ENCODE results near the gene DDX47. TPM values are rescaled to one million over a fixed set of nuclear protein-coding genes. Genes with fewer than 3 reads are reported as not detected.

Gene DDX47
- total and polyA plus RNA-seq, 10 of the 15 experiments (the other 5 are each of a cell fraction or from before 2014, with no cell fraction given): 84.8 to 266 (median 120) TPM

DNA sequence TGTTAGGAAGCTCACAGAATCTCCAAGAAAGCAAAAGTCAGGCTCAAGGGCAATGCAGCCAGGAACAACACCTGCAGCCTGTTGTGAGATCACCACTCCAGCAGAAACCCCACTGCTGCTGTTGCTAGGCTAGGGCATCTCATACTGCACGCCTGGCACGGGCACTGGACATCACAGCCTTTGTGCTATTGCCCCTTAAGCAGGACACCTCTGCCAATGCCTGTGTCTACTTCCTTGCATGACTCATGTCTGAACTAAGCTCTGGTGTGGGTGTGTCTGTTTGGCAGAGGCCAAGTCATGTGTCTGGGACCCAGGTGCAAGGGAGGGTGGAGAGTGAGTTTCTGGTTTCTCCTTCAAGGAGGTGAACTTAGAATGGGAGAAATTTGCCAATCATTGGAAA, 10.0 kb upstream of the DDX47 start (continued):
- TF ChIP-seq, protein P1, sequence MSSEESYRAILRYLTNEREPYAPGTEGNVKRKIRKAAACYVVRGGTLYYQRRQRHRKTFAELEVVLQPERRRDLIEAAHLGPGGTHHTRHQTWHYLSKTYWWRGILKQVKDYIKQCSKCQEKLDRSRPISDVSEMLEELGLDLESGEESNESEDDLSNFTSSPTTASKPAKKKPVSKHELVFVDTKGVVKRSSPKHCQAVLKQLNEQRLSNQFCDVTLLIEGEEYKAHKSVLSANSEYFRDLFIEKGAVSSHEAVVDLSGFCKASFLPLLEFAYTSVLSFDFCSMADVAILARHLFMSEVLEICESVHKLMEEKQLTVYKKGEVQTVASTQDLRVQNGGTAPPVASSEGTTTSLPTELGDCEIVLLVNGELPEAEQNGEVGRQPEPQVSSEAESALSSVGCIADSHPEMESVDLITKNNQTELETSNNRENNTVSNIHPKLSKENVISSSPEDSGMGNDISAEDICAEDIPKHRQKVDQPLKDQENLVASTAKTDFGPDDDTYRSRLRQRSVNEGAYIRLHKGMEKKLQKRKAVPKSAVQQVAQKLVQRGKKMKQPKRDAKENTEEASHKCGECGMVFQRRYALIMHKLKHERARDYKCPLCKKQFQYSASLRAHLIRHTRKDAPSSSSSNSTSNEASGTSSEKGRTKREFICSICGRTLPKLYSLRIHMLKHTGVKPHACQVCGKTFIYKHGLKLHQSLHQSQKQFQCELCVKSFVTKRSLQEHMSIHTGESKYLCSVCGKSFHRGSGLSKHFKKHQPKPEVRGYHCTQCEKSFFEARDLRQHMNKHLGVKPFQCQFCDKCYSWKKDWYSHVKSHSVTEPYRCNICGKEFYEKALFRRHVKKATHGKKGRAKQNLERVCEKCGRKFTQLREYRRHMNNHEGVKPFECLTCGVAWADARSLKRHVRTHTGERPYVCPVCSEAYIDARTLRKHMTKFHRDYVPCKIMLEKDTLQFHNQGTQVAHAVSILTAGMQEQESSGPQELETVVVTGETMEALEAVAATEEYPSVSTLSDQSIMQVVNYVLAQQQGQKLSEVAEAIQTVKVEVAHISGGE (CRISPR knock-in tag; IDR thresholded peaks at IDR 0.05): no peak
- TF ChIP-seq HDGF (IDR thresholded peaks at IDR 0.05) (no peak), WRNIP1 (IDR thresholded peaks at IDR 0.05; ENCODE audit: borderline replicate concordance, low read depth, low read length) (no peak), EP300 (IDR thresholded peaks at IDR 0.05; ENCODE audit: borderline replicate concordance in 1 of 2, control insufficient read depth in 1 of 2, low read depth in 2 of 2, low read length in 2 of 2) (peak in 1 of 2 experiments; percentile 61; a peak in 2 of 4 replicates), EED (IDR thresholded peaks at IDR 0.05; ENCODE audit: low read depth) (peak; percentile 79), NFXL1 (IDR thresholded peaks at IDR 0.05; ENCODE audit: borderline replicate concordance) (no peak), RAD51 (IDR thresholded peaks at IDR 0.05) (peak; percentile 69), NFYA (IDR thresholded peaks at IDR 0.05; ENCODE audit: borderline replicate concordance, low read depth, low read length) (no peak), SRF (IDR thresholded peaks at IDR 0.05; ENCODE audit: low read depth in 2 of 2, low read length in 2 of 2) (no peak), TAF1 (IDR thresholded peaks at IDR 0.05; ENCODE audit: borderline replicate concordance, low read depth, low read length) (no peak)
- TF ChIP-seq, protein P2, sequence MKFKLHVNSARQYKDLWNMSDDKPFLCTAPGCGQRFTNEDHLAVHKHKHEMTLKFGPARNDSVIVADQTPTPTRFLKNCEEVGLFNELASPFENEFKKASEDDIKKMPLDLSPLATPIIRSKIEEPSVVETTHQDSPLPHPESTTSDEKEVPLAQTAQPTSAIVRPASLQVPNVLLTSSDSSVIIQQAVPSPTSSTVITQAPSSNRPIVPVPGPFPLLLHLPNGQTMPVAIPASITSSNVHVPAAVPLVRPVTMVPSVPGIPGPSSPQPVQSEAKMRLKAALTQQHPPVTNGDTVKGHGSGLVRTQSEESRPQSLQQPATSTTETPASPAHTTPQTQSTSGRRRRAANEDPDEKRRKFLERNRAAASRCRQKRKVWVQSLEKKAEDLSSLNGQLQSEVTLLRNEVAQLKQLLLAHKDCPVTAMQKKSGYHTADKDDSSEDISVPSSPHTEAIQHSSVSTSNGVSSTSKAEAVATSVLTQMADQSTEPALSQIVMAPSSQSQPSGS (IDR thresholded peaks at IDR 0.05; ENCODE audit: low read length): no peak

All from GM12878 (cell line).